Stimulated activated naive CD8-positive, alpha-beta T cell treated with anti-CD3 and anti-CD28 coated beads, Interleukin-15, Interleukin-2, amounts not matched to agents 100 U/mL and 50 U/mL, for 24 hours (primary cell): ENCODE data around the gene IL37.

Experiments
- ATAC-seq: fragments of 150-1000 bp; cut with Tn5 transposase; one replicate; pipeline ENCODE4 v1.10.0; 2021
- DNase-seq: peaks from one replicate; pipeline ENCODE4 v3.0.0; 2021

Gene IL37

GRCh38 chr2:112960230-112960825, 49.4 kb downstream of the IL37 start:
- no peak for DNase-seq

DNA sequence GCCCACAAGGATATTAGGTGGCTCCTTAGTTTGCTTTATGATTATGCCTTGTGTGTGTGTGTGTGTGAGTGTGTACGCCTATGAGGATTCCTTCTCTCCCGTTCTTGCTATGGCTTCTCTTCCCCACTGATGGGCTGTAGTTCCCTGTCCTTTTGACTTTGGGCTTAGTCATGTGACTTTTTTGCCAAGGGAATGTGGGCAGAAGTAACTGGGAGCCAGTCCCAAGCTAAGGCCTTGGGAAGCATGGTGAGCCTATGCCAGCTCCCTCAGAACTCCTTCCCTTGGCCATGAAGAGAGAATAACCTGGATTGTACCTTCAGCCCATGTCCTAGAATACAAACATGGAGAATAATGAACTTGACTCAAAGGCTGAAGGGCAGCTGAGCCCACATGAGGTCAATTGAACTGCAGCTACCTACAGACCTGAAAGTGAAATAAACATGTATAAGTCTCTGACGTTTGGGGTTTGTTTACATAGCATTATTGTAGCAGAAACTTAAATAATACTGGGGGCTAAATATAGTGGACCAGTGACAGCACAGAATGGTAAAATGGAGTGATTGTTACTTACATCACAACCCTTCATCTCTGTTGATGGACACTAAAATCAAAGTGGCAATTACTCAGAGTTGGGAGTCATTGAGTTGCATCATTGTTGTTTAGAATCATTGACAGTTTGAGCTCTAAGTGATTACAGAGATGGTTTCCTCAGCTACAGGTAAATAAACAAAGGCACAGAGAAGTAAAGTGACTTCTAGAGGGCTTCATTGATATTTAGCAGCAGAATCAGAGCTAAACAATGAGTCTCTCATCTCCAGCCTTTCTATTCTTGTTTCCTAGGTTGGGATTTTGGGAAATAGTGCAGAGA, 51.6 kb downstream of the IL37 start:
- ATAC-seq: no peak
- no peak for DNase-seq

More at GRCh38 chr2:112960230-112960825, 49.4 kb downstream of the IL37 start:
- no peak for ATAC-seq

DNA sequence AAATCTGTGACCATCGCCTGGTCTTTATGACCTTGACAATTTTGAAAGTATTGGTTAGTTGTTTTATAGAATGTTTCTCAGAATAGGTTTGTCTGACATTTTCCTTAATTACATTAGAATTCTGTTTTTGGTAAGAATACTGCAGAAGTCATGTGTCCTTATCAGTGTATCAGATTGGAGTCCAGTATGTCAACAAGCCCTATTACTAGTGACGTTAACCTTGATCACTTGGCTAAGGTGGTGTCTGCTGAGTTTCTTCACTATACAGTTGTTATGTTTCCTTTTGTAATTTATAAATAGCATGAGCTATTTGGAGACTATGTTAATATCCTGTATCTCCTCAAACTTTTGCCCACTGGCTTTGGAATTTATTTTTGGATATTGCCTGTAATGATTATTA, 56.1 kb downstream of the IL37 start:
- DNase-seq (no peak), ATAC-seq (no peak)
